SK-N-SH (cell line): ENCODE data around the gene MXD3. TPM values are rescaled to one million over a fixed set of nuclear protein-coding genes. Genes with fewer than 3 reads are reported as not detected.

ENCODE experiments used
- CTCF ChIA-PET: fragments of 300-600, 350-600 bp; formaldehyde crosslinking; extraction: SDS; loops from one replicate; lab custom pipeline; 2021; lab: Yijun Ruan, JAX
- POLR2A ChIA-PET: fragments of 350-600 bp; sonication (Branson Sonifier 250); formaldehyde crosslinking; extraction: SDS; loops from one replicate; lab custom pipeline; 2020; ENCODE audit warnings: antibody characterized with exemption, inconsistent platforms; lab: Yijun Ruan, JAX
- DNase-seq: peaks from one replicate; pipeline ENCODE4 v3.0.0; 2012
- H2AFZ ChIP-seq: fragments of 200-600 bp; sonication (generic); 2 replicates; pipeline ENCODE4 v1.8.1; 2016; ENCODE audit warnings: antibody characterized with exemption, mild to moderate bottlenecking, low read depth
- H3F3A ChIP-seq: fragments of 200-600 bp; sonication (generic); replicated peaks from 2 replicates; pipeline ENCODE3; 2016; ENCODE audit warnings: antibody characterized with exemption, mild to moderate bottlenecking; ENCODE audit not compliant: insufficient read depth
- H3K27ac ChIP-seq, 2 experiments: fragments of 200-500 bp in 1 of 2; fragments of 200-600 bp in 1 of 2; sonication (Bioruptor generic) in 1 of 2; sonication (generic), shearing (Covaris generic) in 1 of 2; 2 replicates each; pipeline versions ENCODE4 v1.5.1 to v1.6.1; 2014 to 2016; ENCODE audit warnings: low read depth in 2 of 2, inconsistent platforms in 1 of 2, low read length in 1 of 2, mild to moderate bottlenecking in 1 of 2, mixed read lengths in 1 of 2
- H3K27me3 ChIP-seq: fragments of 200-600 bp; sonication (generic), shearing (Covaris generic); 2 replicates; pipeline ENCODE4 v1.6.1; 2016; ENCODE audit warnings: mixed run types; ENCODE audit not compliant: insufficient read depth
- H3K36me3 ChIP-seq, 2 experiments: fragments of 200-500 bp in 1 of 2; fragments of 200-600 bp in 1 of 2; sonication (Bioruptor generic) in 1 of 2; sonication (generic) in 1 of 2; replicated peaks in 1 of 2; 2 replicates each; pipeline versions ENCODE3 to v1.5.1; 2014 to 2016; ENCODE audit warnings: low read length in 1 of 2, mild to moderate bottlenecking in 1 of 2; ENCODE audit not compliant: insufficient read depth in 2 of 2, control insufficient read depth in 1 of 2
- H3K4me1 ChIP-seq, 2 experiments: fragments of 200-500 bp in 1 of 2; fragments of 200-600 bp in 1 of 2; sonication (Bioruptor generic) in 1 of 2; sonication (generic), shearing (Covaris generic) in 1 of 2; 2 replicates each; pipeline versions ENCODE4 v1.5.1 to v1.6.1; 2014 to 2016; ENCODE audit warnings: low read depth in 1 of 2, low read length in 1 of 2, mixed run types in 1 of 2; ENCODE audit not compliant: insufficient read depth in 2 of 2, control insufficient read depth in 1 of 2
- H3K4me2 ChIP-seq: fragments of 200-600 bp; sonication (generic), shearing (Covaris generic); 2 replicates; pipeline ENCODE4 v1.6.1; 2017; ENCODE audit warnings: mixed run types
- H3K4me3 ChIP-seq, 2 experiments: fragments of 200-500 bp in 1 of 2; fragments of 200-600 bp in 1 of 2; sonication (Bioruptor generic) in 1 of 2; sonication (generic), shearing (Covaris generic) in 1 of 2; 2 replicates each; pipeline versions ENCODE4 v1.5.1 to v1.8.1; 2014 to 2016; ENCODE audit warnings: low read depth in 2 of 2, inconsistent platforms in 1 of 2, low read length in 1 of 2, mild to moderate bottlenecking in 1 of 2, mixed read lengths in 1 of 2, moderate library complexity in 1 of 2
- H3K79me2 ChIP-seq: fragments of 200-600 bp; sonication (generic); 2 replicates; pipeline ENCODE4 v1.8.1; 2017; ENCODE audit warnings: mild to moderate bottlenecking; ENCODE audit not compliant: insufficient read depth
- H3K9ac ChIP-seq: fragments of 200-600 bp; sonication (generic); 2 replicates; pipeline ENCODE4 v1.6.1; 2017; ENCODE audit warnings: mixed run types
- H3K9me2 ChIP-seq: fragments of 200-600 bp; sonication (generic); 2 replicates; pipeline ENCODE4 v1.6.1; 2017; ENCODE audit warnings: mixed run types
- H3K9me3 ChIP-seq: fragments of 200-600 bp; sonication (generic); 2 replicates; pipeline ENCODE4 v1.6.1; 2017; ENCODE audit warnings: mixed run types, mild to moderate bottlenecking, moderate library complexity
- H4K20me1 ChIP-seq: fragments of 200-600 bp; sonication (generic); 2 replicates; pipeline ENCODE4 v1.6.1; 2017; ENCODE audit warnings: mild to moderate bottlenecking, mixed run types; ENCODE audit not compliant: insufficient read depth
- ELF1 ChIP-seq: IDR thresholded peaks from 2 replicates; pipeline ENCODE4 v1.4.0; 2012
- EP300 ChIP-seq, 2 experiments: IDR thresholded peaks; 2 replicates each; pipeline versions ENCODE4 v1.4.0 to v1.6.1; 2012; ENCODE audit warnings: borderline replicate concordance in 1 of 2, low read depth in 1 of 2, low read length in 1 of 2
- EZH2phosphoT487 ChIP-seq: fragments of 200-600 bp; sonication (generic); IDR thresholded peaks from 2 replicates; pipeline ENCODE4 v1.6.1; 2017; ENCODE audit warnings: low read depth, mixed run types, mild to moderate bottlenecking, antibody characterized with exemption, moderate library complexity, borderline replicate concordance
- FOSL2 ChIP-seq: IDR thresholded peaks from 2 replicates; pipeline ENCODE4 v1.4.0; 2012; ENCODE audit warnings: low read depth, mild to moderate bottlenecking, moderate library complexity, borderline replicate concordance
- FOXJ3 ChIP-seq: sonication (generic); formaldehyde crosslinking; IDR thresholded peaks from 2 replicates; pipeline ENCODE4 v1.5.1; 2020; ENCODE audit warnings: mild to moderate bottlenecking, missing genetic modification reagents
- FOXM1 ChIP-seq: IDR thresholded peaks from 2 replicates; pipeline ENCODE4 v1.4.0; 2012; ENCODE audit warnings: low read depth, mild to moderate bottlenecking
- GABPA ChIP-seq: IDR thresholded peaks from 2 replicates; pipeline ENCODE4 v1.4.0; 2012; ENCODE audit warnings: low read depth, mild to moderate bottlenecking
- MXI1 ChIP-seq: IDR thresholded peaks from 2 replicates; pipeline ENCODE4 v1.6.1; 2012; ENCODE audit warnings: mild to moderate bottlenecking, low read depth, low read length, improper control_type of control experiment
- POLR2AphosphoS5 ChIP-seq: IDR thresholded peaks from 2 replicates; pipeline ENCODE4 v1.6.1; 2012; ENCODE audit warnings: low read depth, low read length
- REST ChIP-seq: IDR thresholded peaks from 2 replicates; pipeline ENCODE4 v1.6.1; 2012; ENCODE audit warnings: mild to moderate bottlenecking, low read depth, low read length, moderate library complexity
- RXRA ChIP-seq: IDR thresholded peaks from 2 replicates; pipeline ENCODE4 v1.4.0; 2012; ENCODE audit warnings: low read depth, mild to moderate bottlenecking, borderline replicate concordance
- SMC3 ChIP-seq: IDR thresholded peaks from 2 replicates; pipeline ENCODE4 v1.6.1; 2012; ENCODE audit warnings: low read depth, low read length, improper control_type of control experiment
- TAF1 ChIP-seq: IDR thresholded peaks from 2 replicates; pipeline ENCODE4 v1.6.1; 2012; ENCODE audit warnings: low read depth, mild to moderate bottlenecking, low read length, moderate library complexity, borderline replicate concordance
- TCF12 ChIP-seq: IDR thresholded peaks from 2 replicates; pipeline ENCODE4 v1.4.0; 2012
- TEAD4 ChIP-seq: IDR thresholded peaks from 2 replicates; pipeline ENCODE4 v1.4.0; 2012; ENCODE audit warnings: mild to moderate bottlenecking, borderline replicate concordance; ENCODE audit not compliant: insufficient read depth
- USF2 ChIP-seq: fragments of 150-350 bp; IDR thresholded peaks from 2 replicates; pipeline ENCODE4 v1.6.1; 2017; ENCODE audit warnings: antibody characterized with exemption, low read length, low read depth, borderline replicate concordance
- YY1 ChIP-seq: IDR thresholded peaks from 2 replicates; pipeline ENCODE4 v1.4.0; 2012; ENCODE audit warnings: low read depth, mild to moderate bottlenecking
- WGBS: methylation state at CpG from one replicate; pipeline ENCODE4 v1.1.6; 2017; ENCODE audit warnings: low lambda C conversion rate; 5-methylcytosine and 5-hydroxymethylcytosine counted together
- polyA plus RNA-seq, 3 experiments: library from polyadenylated mRNA; depleted of rRNA; stranded (reverse); fragments of >200 nt; gene quantifications; 2 replicates each; pipeline ENCODE4 v1.2.3, GENCODE V29; 2012
- TF ChIP-seq, protein P1 (sequence below): IDR thresholded peaks from 2 replicates; pipeline ENCODE4; 2012
- TF ChIP-seq, protein P2 (sequence below): IDR thresholded peaks from 2 replicates; pipeline ENCODE4 v1.4.0; 2012; ENCODE audit warnings: low read depth
- TF ChIP-seq, protein P3 (sequence below): IDR thresholded peaks from 2 replicates; pipeline ENCODE4 v1.4.0; 2012; ENCODE audit warnings: low read depth, borderline replicate concordance
- TF ChIP-seq, protein P4 (sequence below): fragments of 200-600 bp; sonication (generic); IDR thresholded peaks from 2 replicates; pipeline ENCODE4 v1.6.1; 2017; ENCODE audit warnings: antibody characterized with exemption, mild to moderate bottlenecking, moderate library complexity

Gene MXD3
- polyA plus RNA-seq, 1 of the 3 experiments (the other 2 are of a cell fraction) = 22.6 TPM

DNA sequence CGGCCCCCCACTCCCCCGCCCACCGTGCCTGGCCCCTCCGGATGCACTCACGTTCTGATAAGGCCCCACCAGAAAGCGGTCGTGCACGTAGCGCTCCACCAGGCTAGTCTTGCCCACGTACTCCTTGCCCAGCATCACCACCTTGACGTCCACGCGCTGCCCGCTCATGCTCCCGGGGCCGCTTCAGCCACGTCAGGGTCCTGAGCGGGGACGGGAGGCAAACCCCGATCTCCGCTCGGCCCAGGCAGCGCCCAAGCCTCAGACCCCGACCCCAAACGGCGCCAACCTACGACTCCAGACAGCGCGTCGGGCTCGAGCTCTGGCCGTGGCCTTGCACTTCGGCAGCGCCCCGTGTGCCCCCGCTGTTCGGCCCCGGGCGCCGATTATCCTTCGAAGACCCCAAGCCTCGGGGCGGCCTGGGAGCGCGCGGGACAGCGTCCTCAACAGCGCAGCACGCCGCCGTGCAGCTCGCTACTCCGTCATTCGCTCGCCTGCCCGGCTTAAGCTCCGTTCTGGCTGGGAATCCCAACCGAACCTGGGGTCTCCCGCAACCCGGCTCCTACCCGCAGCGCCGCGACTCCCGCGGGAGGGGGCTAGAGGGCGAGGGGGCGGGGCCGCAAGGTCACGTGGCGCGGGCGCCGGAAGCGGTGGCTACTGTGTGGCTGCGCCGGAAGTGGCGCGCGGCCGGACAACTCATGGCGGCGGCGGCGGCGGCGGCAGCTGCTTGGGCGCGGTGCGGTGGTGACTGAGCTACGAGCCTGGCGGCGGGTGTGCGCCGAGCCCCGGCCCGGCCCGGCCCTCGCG, 8.4 kb downstream of the MXD3 start, which contains the start of the genes PRELID1 and RAB24:
PRELID1 (plus strand) TSS at position 679 of the 804 bp plus-strand sequence. CDS start 187 bp downstream, outside the sequence.
RAB24 (minus strand) TSS at position 599 of the 804 bp plus-strand sequence; CDS start at position 168, 431 bp downstream.
- H3K36me3 ChIP-seq = peaks cover 30 to 52% of the 10 kb centered on the region in 2 experiments
- peak within 1 kb of the TSS; percentile 76 to 79 for H3K27ac ChIP-seq
- no peaks in the 10 kb centered on the region for H3K27me3 ChIP-seq
- H3K4me2 ChIP-seq = peak within 1 kb of the TSS; percentile 98
- TF ChIP-seq FOSL2 (no peak), ELF1 (peak; percentile 60), TCF12 (no peak), TEAD4 (no peak), MXI1 (peak; percentile 66), SMC3 (no peak), GABPA (peak; percentile 87), POLR2AphosphoS5 (peak; percentile 29), FOXM1 (no peak), FOXJ3 (CRISPR knock-in tag) (no peak), EZH2phosphoT487 (no peak), EP300 (IDR thresholded peaks at IDR 0.05; ENCODE audit: borderline replicate concordance in 1 of 2, low read depth in 1 of 2, low read length in 1 of 2) (peak in 1 of 2 experiments; percentile 17; a peak in 1 of 4 replicates), REST (peak; percentile 3; the same call in 1 of the 2 replicates), USF2 (peak; percentile 83), YY1 (peak; percentile 77; the same call in 1 of the 2 replicates), TAF1 (peak; percentile 53; the same call in 1 of the 2 replicates), RXRA (no peak)
- TF ChIP-seq, protein P1, sequence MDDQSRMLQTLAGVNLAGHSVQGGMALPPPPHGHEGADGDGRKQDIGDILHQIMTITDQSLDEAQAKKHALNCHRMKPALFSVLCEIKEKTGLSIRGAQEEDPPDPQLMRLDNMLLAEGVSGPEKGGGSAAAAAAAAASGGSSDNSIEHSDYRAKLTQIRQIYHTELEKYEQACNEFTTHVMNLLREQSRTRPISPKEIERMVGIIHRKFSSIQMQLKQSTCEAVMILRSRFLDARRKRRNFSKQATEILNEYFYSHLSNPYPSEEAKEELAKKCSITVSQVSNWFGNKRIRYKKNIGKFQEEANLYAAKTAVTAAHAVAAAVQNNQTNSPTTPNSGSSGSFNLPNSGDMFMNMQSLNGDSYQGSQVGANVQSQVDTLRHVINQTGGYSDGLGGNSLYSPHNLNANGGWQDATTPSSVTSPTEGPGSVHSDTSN = no peak
- TF ChIP-seq, protein P2, sequence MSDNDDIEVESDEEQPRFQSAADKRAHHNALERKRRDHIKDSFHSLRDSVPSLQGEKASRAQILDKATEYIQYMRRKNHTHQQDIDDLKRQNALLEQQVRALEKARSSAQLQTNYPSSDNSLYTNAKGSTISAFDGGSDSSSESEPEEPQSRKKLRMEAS = peak; percentile 65
- TF ChIP-seq, protein P3, sequence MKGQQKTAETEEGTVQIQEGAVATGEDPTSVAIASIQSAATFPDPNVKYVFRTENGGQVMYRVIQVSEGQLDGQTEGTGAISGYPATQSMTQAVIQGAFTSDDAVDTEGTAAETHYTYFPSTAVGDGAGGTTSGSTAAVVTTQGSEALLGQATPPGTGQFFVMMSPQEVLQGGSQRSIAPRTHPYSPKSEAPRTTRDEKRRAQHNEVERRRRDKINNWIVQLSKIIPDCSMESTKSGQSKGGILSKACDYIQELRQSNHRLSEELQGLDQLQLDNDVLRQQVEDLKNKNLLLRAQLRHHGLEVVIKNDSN = peak; percentile 98
- TF ChIP-seq, protein P4, sequence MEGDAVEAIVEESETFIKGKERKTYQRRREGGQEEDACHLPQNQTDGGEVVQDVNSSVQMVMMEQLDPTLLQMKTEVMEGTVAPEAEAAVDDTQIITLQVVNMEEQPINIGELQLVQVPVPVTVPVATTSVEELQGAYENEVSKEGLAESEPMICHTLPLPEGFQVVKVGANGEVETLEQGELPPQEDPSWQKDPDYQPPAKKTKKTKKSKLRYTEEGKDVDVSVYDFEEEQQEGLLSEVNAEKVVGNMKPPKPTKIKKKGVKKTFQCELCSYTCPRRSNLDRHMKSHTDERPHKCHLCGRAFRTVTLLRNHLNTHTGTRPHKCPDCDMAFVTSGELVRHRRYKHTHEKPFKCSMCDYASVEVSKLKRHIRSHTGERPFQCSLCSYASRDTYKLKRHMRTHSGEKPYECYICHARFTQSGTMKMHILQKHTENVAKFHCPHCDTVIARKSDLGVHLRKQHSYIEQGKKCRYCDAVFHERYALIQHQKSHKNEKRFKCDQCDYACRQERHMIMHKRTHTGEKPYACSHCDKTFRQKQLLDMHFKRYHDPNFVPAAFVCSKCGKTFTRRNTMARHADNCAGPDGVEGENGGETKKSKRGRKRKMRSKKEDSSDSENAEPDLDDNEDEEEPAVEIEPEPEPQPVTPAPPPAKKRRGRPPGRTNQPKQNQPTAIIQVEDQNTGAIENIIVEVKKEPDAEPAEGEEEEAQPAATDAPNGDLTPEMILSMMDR = peak; percentile 40
- TF ChIP-seq, all 33 proteins: peak for 12
- peak within 1 kb of the TSS; percentile 93 to 98 for H3K4me3 ChIP-seq
- POLR2A ChIA-PET = interaction anchor here (1.2 to 1.5 kb wide), 2 partner anchors 49 to 170 kb away, joined by 4 to 5 read pairs; partner anchors contain the start of genes LMAN2 and NSD1
- peaks cover 0 to 28% of the 10 kb centered on the region in 2 experiments; a peak in 1 of 4 replicates for H3K4me1 ChIP-seq
- peaks cover 18% of the 10 kb centered on the region for H3F3A ChIP-seq
- peak; percentile 98 for DNase-seq
- WGBS = 3% methylated on average over 14 of the region's 100 CpGs
- H4K20me1 ChIP-seq = peaks cover 18% of the 10 kb centered on the region
- H3K9me3 ChIP-seq = no peaks in the 10 kb centered on the region
- CTCF ChIA-PET = interaction anchor here (0.8 to 6.5 kb wide), 6 partner anchors 10 to 190 kb away, joined by 3 to 48 read pairs (median 3); no protein-coding TSS in a partner anchor
- H3K79me2 ChIP-seq = peaks cover 64% of the 10 kb centered on the region
- peak within 1 kb of the TSS; percentile 90 for H3K9ac ChIP-seq
- no peaks in the 10 kb centered on the region for H3K9me2 ChIP-seq
- peak within 1 kb of the TSS; percentile 76 for H2AFZ ChIP-seq
